GM12801 (cell line): ENCODE measurements around the gene PCDHB8.
"Not testable (repeated sequence)": the region's sequence is repeated elsewhere in the genome, so short reads cannot be mapped to it uniquely, and the experiment has no call there.

ENCODE experiments used
- CTCF ChIP-seq: IDR thresholded peaks from one replicate; pipeline ENCODE4 v1.5.1; 2011; ENCODE audit warnings: control low read depth; ENCODE audit not compliant: insufficient read length; ENCODE audit errors: extremely low read depth

Gene PCDHB8

GRCh38 chr5:141177577-141178191 lies at the start of gene PCDHB8:
Gene PCDHB8, plus strand, starts transcription at chr5:141177790. Its CDS starts 245 bp downstream, at chr5:141178035.
- TF ChIP-seq CTCF: not testable (repeated sequence)

GRCh38 chr5:141135030-141135717 lies 42.4 kb upstream of the PCDHB8 start, which contains the start of gene PCDHB5:
Gene PCDHB5, plus strand, starts transcription at chr5:141135206. Its CDS starts 229 bp downstream, at chr5:141135435.
- no peak for TF ChIP-seq CTCF

GRCh38 chr5:141135718-141136266 lies 41.8 kb upstream of the PCDHB8 start:
- TF ChIP-seq CTCF: no peak

- TF ChIP-seq CTCF: no peak
Observed at GRCh38 chr5:141149812-141150211, 27.8 kb upstream of the PCDHB8 start, which contains the start of gene PCDHB6. Gene PCDHB6, plus strand, starts transcription at chr5:141150057. Its CDS starts 201 bp downstream, at chr5:141150258.

GRCh38 chr5:141150224-141150992 lies 27.2 kb upstream of the PCDHB8 start:
- TF ChIP-seq CTCF: no peak

GRCh38 chr5:141150993-141151325 lies 26.6 kb upstream of the PCDHB8 start:
- TF ChIP-seq CTCF: no peak
